ENCODE measurements around the gene FAM170B. TPM values are rescaled to one million over a fixed set of nuclear protein-coding genes. Genes with fewer than 3 reads are reported as not detected.

FAM170B gene
- total and polyA plus RNA-seq, 9 of the 15 experiments (the other 6 are each of a cell fraction or from before 2014, with no cell fraction given): 0.11 to 0.21 TPM; not detected in 7

DNA sequence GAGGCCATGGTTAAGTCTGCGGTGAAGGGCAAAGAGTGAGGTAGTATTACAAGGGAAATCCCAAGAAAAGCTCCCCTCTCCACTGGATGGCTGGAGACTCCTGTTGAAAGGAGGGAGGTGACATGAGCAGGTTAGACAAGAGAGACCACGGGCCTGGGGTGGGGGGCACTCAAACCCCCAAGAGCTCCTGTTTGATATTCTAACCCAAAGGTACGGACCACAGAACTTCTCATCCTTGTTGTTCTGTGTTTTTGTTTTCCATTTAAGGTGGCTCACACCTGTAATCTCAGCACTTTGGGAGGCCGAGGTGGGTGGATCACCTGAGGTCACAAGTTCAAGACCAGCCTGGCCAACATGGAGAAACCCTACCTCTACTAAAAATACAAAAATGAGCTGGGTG lies 30.1 kb downstream of the FAM170B start:
- H3K36me3 ChIP-seq (ENCODE audit: control insufficient read depth, insufficient read depth, low read length): peaks cover 5% of the 10 kb centered on the region; the same call in 2 of the 3 replicates
- intact Hi-C loops (cut with micrococcal nuclease) (no loop called here), in situ Hi-C loops (cut with MboI) (no loop called here)
- H3K4me1 ChIP-seq (replicated peaks in 1 of 2; ENCODE audit: control insufficient read depth in 2 of 2, insufficient read depth in 2 of 2, low read length in 2 of 2): peaks cover 3 to 17% of the 10 kb centered on the region in 2 experiments; a peak in 3 of 5 replicates
- BruUV-seq (replicated peaks): no TSS peak
- ChIA-PET POLR2A (interaction anchor here (1.6 kb wide), 1 partner anchor 9 kb away, joined by 5 read pairs; no protein-coding TSS in a partner anchor), CTCF (ENCODE audit: low intra/inter-chr PET ratio) (interaction anchor here (0.7 kb wide), 1 partner anchor 12 kb away, joined by 4 read pairs; the partner anchor contains the start of gene VSTM4)
- H3K27me3 ChIP-seq (ENCODE audit: control insufficient read depth in 2 of 2, insufficient read depth in 2 of 2, low read length in 2 of 2): no peaks in the 10 kb centered on the region
- ATAC-seq (no peak), DNase-seq (ENCODE audit: extremely low read depth in 1 of 4, low spot score in 3 of 4) (no peak), FAIRE-seq (no peak)
- no peak overlapping the region for H3K27ac ChIP-seq (ENCODE audit: extremely low read depth, low read depth, low read length)
- H3K79me2 ChIP-seq (ENCODE audit: control insufficient read depth, insufficient read depth, low read length): no peaks in the 10 kb centered on the region
- no peak overlapping the region for H3K4me2 ChIP-seq (ENCODE audit: insufficient read depth, low read length)
- no peak overlapping the region; a peak in 1 of 4 replicates for H3K9ac ChIP-seq (ENCODE audit: insufficient read depth in 1 of 2, low read depth in 2 of 2, low read length in 2 of 2)
- no peaks in the 10 kb centered on the region for H4K20me1 ChIP-seq (replicated peaks; ENCODE audit: control insufficient read depth, insufficient read depth, low read length)
- TF ChIP-seq, protein P1, sequence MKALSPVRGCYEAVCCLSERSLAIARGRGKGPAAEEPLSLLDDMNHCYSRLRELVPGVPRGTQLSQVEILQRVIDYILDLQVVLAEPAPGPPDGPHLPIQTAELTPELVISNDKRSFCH (CRISPR knock-in tag; IDR thresholded peaks at IDR 0.05): no peak
- TF ChIP-seq, protein P1 (tag; IDR thresholded peaks at IDR 0.05): no peak
- TF ChIP-seq ZNF12 (CRISPR knock-in tag; IDR thresholded peaks at IDR 0.05) (no peak), ZNF184 (CRISPR knock-in tag; IDR thresholded peaks at IDR 0.05) (no peak), EHMT2 (IDR thresholded peaks at IDR 0.05) (no peak), XRCC4 (IDR thresholded peaks at IDR 0.05; ENCODE audit: extremely low read depth, insufficient read depth, insufficient read length) (no peak)
- H3K9me3 ChIP-seq (replicated peaks; ENCODE audit: control insufficient read depth, insufficient read depth, low read depth, low read length): no peaks in the 10 kb centered on the region
- WGBS (ENCODE audit: insufficient coverage, low coverage, missing lambda C conversion rate): 51% methylated on average over 4 of the region's 4 CpGs
- H2AFZ ChIP-seq (ENCODE audit: low read depth, low read length): no peak overlapping the region
- H3K4me3 ChIP-seq: no peak overlapping the region
- no peaks in the 10 kb centered on the region for H3K9me1 ChIP-seq (ENCODE audit: control insufficient read depth, insufficient read depth, low read length)

DNA sequence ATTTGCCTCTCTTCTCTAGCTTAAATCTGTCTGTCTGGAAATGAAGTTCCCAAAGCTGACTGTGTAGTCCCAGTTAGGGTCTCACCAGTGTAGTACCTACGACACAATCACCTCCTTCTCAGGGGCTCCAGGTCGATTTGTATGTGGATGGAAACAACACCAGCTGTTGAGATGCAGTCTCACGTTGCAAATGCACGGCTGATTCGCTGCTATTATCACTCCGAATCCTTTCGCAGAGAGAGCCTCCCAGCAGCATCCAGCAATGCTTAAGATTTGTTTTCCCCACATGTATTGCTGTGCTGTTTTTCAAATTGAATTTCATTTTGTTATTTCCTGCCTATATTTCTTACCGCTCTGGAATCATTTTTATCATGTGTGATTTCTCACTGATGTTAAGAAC lies 34.8 kb downstream of the FAM170B start:
- Histone ChIP-seq H4K20me1 (replicated peaks; ENCODE audit: control insufficient read depth, insufficient read depth, low read length) (no peaks in the 10 kb centered on the region; the same call in 1 of the 2 replicates), H3K79me2 (ENCODE audit: control insufficient read depth, insufficient read depth, low read length) (no peaks in the 10 kb centered on the region), H3K4me2 (ENCODE audit: insufficient read depth, low read length) (no peak overlapping the region), H3K9me3 (replicated peaks; ENCODE audit: control insufficient read depth, insufficient read depth, low read depth, low read length) (no peaks in the 10 kb centered on the region), H3K27me3 (ENCODE audit: control insufficient read depth in 2 of 2, insufficient read depth in 2 of 2, low read length in 2 of 2) (no peaks in the 10 kb centered on the region), H3K4me1 (replicated peaks in 1 of 2; ENCODE audit: control insufficient read depth in 2 of 2, insufficient read depth in 2 of 2, low read length in 2 of 2) (peaks cover 0 to 3% of the 10 kb centered on the region in 2 experiments; a peak in 2 of 5 replicates), H3K27ac (ENCODE audit: extremely low read depth, low read depth, low read length) (no peak overlapping the region), H3K4me3 (no peak overlapping the region), H3K9ac (ENCODE audit: insufficient read depth in 1 of 2, low read depth in 2 of 2, low read length in 2 of 2) (no peak overlapping the region), H2AFZ (ENCODE audit: low read depth, low read length) (no peak overlapping the region), H3K9me1 (ENCODE audit: control insufficient read depth, insufficient read depth, low read length) (no peaks in the 10 kb centered on the region), H3K36me3 (ENCODE audit: control insufficient read depth, insufficient read depth, low read length) (no peaks in the 10 kb centered on the region)
- intact Hi-C loops (cut with micrococcal nuclease): no loop called here
- in situ Hi-C loops (cut with MboI): no loop called here
- DNase-seq (ENCODE audit: extremely low read depth in 1 of 4, low spot score in 3 of 4) (no peak), ATAC-seq (no peak), FAIRE-seq (no peak)
- BruUV-seq (replicated peaks): no TSS peak
- 54% methylated on average over 8 of the region's 8 CpGs for WGBS (ENCODE audit: insufficient coverage, low coverage, missing lambda C conversion rate)
- ChIA-PET POLR2A (interaction anchor here (0.6 to 1.6 kb wide), 4 partner anchors 10 to 306 kb away, joined by 3 read pairs; no protein-coding TSS in a partner anchor), CTCF (ENCODE audit: low intra/inter-chr PET ratio) (no interaction called here)
- TF ChIP-seq REST (IDR thresholded peaks at IDR 0.05; ENCODE audit: borderline replicate concordance): no peak
- TF ChIP-seq REST (CRISPR knock-in tag; IDR thresholded peaks at IDR 0.05; ENCODE audit: low read depth): no peak

Data from K562 (cell line).